ENCODE measurements around the gene PDE8A.

PDE8A gene

GRCh38 chr15:85005746-85006145 lies 24.1 kb downstream of the PDE8A start:
- H3K4me3 ChIP-seq (ENCODE audit: control insufficient read depth, low read depth, low read length) = no peak overlapping the region
- no peak for TF ChIP-seq CTCF (IDR thresholded peaks at IDR 0.05; ENCODE audit: control insufficient read depth, insufficient read depth, low read depth, low read length, missing control alignments)
- DNase-seq (ENCODE audit: low read depth) = no peak

- H3K4me3 ChIP-seq (ENCODE audit: control insufficient read depth, low read depth, low read length) = no peak overlapping the region
- no peak for TF ChIP-seq CTCF (IDR thresholded peaks at IDR 0.05; ENCODE audit: control insufficient read depth, insufficient read depth, low read depth, low read length, missing control alignments)
- DNase-seq (ENCODE audit: low read depth) = no peak
Measured at GRCh38 chr15:85006201-85006600, 24.5 kb downstream of the PDE8A start.

DNA sequence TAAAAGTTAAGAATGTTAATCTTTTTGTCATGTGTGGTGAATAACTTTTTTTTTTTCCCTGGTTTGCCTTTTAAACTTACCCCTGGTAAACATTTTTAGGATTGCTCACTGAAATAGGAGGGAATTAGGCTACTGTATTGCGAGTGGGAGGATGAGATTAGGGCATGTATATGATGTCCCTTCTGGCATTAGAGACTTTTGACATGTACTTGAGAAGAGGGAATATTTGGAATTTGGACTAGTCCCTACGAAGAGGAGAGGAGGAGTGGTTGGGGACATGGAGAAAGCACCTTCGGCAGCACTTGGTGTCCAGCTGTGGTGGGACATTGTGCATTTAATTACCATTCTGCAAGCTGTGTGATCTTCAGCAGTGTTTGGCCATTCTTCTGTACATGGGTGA lies 25.0 kb downstream of the PDE8A start:
- DNase-seq (ENCODE audit: low read depth) = no peak
- no peak for TF ChIP-seq CTCF (IDR thresholded peaks at IDR 0.05; ENCODE audit: control insufficient read depth, insufficient read depth, low read depth, low read length, missing control alignments)
- no peak overlapping the region for H3K4me3 ChIP-seq (ENCODE audit: control insufficient read depth, low read depth, low read length)

GRCh38 chr15:85007137-85007536 lies 25.5 kb downstream of the PDE8A start:
- no peak overlapping the region for H3K4me3 ChIP-seq (ENCODE audit: control insufficient read depth, low read depth, low read length)
- DNase-seq (ENCODE audit: low read depth) = no peak
- TF ChIP-seq CTCF (IDR thresholded peaks at IDR 0.05; ENCODE audit: control insufficient read depth, insufficient read depth, low read depth, low read length, missing control alignments) = no peak

GRCh38 chr15:85007741-85008397 lies 26.2 kb downstream of the PDE8A start:
- no peak for DNase-seq (ENCODE audit: low read depth)
- H3K4me3 ChIP-seq (ENCODE audit: control insufficient read depth, low read depth, low read length) = no peak overlapping the region
- no peak for TF ChIP-seq CTCF (IDR thresholded peaks at IDR 0.05; ENCODE audit: control insufficient read depth, insufficient read depth, low read depth, low read length, missing control alignments)

DNA sequence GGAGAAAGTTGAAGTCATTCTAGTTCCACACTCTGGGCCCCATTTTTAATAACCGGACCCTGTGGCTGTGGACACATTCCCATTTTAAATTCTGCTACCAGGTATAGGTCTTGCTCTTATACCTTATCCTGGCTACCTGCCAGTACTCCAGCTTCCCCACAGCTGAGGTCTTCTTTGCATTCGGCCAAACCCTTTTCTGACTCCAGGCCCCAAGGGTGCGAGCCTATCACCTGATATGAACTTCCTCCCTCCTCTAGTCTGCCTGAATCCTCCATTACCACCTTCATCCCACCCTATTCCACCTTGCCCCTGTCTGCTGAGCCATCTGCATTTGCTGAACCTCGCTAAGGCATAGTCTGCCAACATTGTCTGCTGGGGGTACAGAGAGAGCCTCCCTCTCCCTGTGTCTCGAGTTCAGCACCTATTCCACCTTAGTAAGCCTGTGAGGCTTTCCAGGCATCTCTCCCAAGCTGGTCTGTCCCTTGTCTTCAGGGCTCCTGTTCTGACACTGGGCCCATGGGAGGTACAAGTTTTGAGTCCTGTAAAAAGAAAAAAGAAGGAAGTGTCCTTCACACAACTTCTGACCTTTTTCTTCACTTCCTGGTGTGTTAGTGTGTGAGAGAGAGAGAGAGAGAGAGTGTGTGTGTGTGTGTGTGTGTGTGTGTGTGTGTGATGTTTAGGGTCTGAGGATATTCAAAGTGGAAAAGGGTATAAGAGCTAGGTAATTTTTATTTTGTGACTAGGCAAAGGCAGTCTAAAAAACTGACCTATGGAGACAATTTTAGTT lies 27.0 kb downstream of the PDE8A start:
- TF ChIP-seq CTCF (IDR thresholded peaks at IDR 0.05; ENCODE audit: control insufficient read depth, insufficient read depth, low read depth, low read length, missing control alignments) = no peak
- DNase-seq (ENCODE audit: low read depth) = no peak
- H3K4me3 ChIP-seq (ENCODE audit: control insufficient read depth, low read depth, low read length) = no peak overlapping the region

Measured in AG09309 (cell line).